DOHH2 (cell line): Measurements from ENCODE around the gene NFU1.

ENCODE experiments used
- H3F3A ChIP-seq: fragments of 200-600 bp; sonication (generic), shearing (Covaris generic); 2 replicates; pipeline ENCODE4 v1.6.0; 2016; ENCODE audit warnings: antibody characterized with exemption, mild to moderate bottlenecking; ENCODE audit not compliant: control insufficient read depth, insufficient read depth
- H3K27ac ChIP-seq: fragments of 200-600 bp; sonication (generic); 2 replicates; pipeline ENCODE4 v1.5.1; 2014; ENCODE audit warnings: low read depth, mild to moderate bottlenecking, low read length, moderate library complexity
- H3K27me3 ChIP-seq: fragments of 200-600 bp; sonication (generic); 2 replicates; pipeline ENCODE4 v1.6.1; 2014; ENCODE audit warnings: mild to moderate bottlenecking, low read length, mixed read lengths; ENCODE audit not compliant: control insufficient read depth
- H3K36me3 ChIP-seq: fragments of 200-600 bp; sonication (generic); 2 replicates; pipeline ENCODE4 v1.6.1; 2014; ENCODE audit warnings: mild to moderate bottlenecking, low read length, moderate library complexity, mixed read lengths; ENCODE audit not compliant: control insufficient read depth
- H3K4me1 ChIP-seq: fragments of 200-600 bp; sonication (generic); 2 replicates; pipeline ENCODE4 v1.6.1; 2014; ENCODE audit warnings: mild to moderate bottlenecking, low read length, mixed read lengths; ENCODE audit not compliant: control insufficient read depth
- H3K4me2 ChIP-seq: fragments of 200-600 bp; sonication (generic); 2 replicates; pipeline ENCODE4 v1.6.0; 2014; ENCODE audit warnings: mild to moderate bottlenecking, low read length, moderate library complexity
- H3K4me3 ChIP-seq: fragments of 200-600 bp; sonication (generic); 2 replicates; pipeline ENCODE4 v1.5.1; 2014; ENCODE audit warnings: mild to moderate bottlenecking, low read length, mixed read lengths
- H3K79me2 ChIP-seq: fragments of 200-600 bp; sonication (generic); 2 replicates; pipeline ENCODE4 v1.6.1; 2014; ENCODE audit warnings: mild to moderate bottlenecking, low read length, mixed read lengths; ENCODE audit not compliant: control insufficient read depth
- H3K9me2 ChIP-seq: fragments of 200-600 bp; sonication (generic); replicated peaks from 2 replicates; pipeline ENCODE4 v1.6.1; 2014; ENCODE audit warnings: mild to moderate bottlenecking, low read length, mixed read lengths; ENCODE audit not compliant: control insufficient read depth
- H3K9me3 ChIP-seq: fragments of 200-600 bp; sonication (generic); 2 replicates; pipeline ENCODE4 v1.6.1; 2014; ENCODE audit warnings: antibody characterized with exemption, low read length, mixed read lengths; ENCODE audit not compliant: control insufficient read depth, insufficient read depth
- H4K20me1 ChIP-seq: fragments of 200-600 bp; sonication (generic); 2 replicates; pipeline ENCODE4 v1.6.0; 2014; ENCODE audit warnings: low read depth, mild to moderate bottlenecking, antibody characterized with exemption, low read length, moderate library complexity; ENCODE audit not compliant: control insufficient read depth, insufficient read depth
- CTCF ChIP-seq: fragments of 200-600 bp; sonication (generic); IDR thresholded peaks from one replicate; pipeline ENCODE4 v1.5.1; 2014; ENCODE audit warnings: antibody characterized with exemption, mild to moderate bottlenecking, low read depth, low read length; ENCODE audit not compliant: poor library complexity, severe bottlenecking
- EZH2phosphoT487 ChIP-seq: fragments of 200-600 bp; sonication (generic); IDR thresholded peaks from 2 replicates; pipeline ENCODE4 v1.6.1; 2017; ENCODE audit warnings: borderline replicate concordance, mild to moderate bottlenecking, antibody characterized with exemption, low read length, moderate library complexity, mixed read lengths

NFU1 gene

GRCh38 chr2:69462780-69463179, 25.5 kb upstream of the NFU1 start:
- no peaks in the 10 kb centered on the region for H4K20me1 ChIP-seq
- no peak overlapping the region for H3K4me3 ChIP-seq
- H3K36me3 ChIP-seq = no peaks in the 10 kb centered on the region
- no peak overlapping the region for H3K4me2 ChIP-seq
- TF ChIP-seq EZH2phosphoT487 (no peak), CTCF (no peak)
- peaks cover 3% of the 10 kb centered on the region; the same call in 1 of the 2 replicates for H3K27me3 ChIP-seq
- no peaks in the 10 kb centered on the region for H3F3A ChIP-seq
- no peaks in the 10 kb centered on the region for H3K79me2 ChIP-seq
- H3K4me1 ChIP-seq = no peaks in the 10 kb centered on the region
- H3K9me2 ChIP-seq = no peaks in the 10 kb centered on the region
- no peaks in the 10 kb centered on the region for H3K9me3 ChIP-seq
- H3K27ac ChIP-seq = no peak overlapping the region

- Histone ChIP-seq H3K4me1 (no peaks in the 10 kb centered on the region), H3K79me2 (no peaks in the 10 kb centered on the region), H3F3A (no peaks in the 10 kb centered on the region), H3K9me2 (no peaks in the 10 kb centered on the region), H3K9me3 (no peaks in the 10 kb centered on the region), H3K4me3 (no peak overlapping the region), H3K36me3 (no peaks in the 10 kb centered on the region), H4K20me1 (no peaks in the 10 kb centered on the region), H3K4me2 (no peak overlapping the region), H3K27ac (no peak overlapping the region), H3K27me3 (peaks cover 10% of the 10 kb centered on the region)
- TF ChIP-seq EZH2phosphoT487 = no peak
Measured at GRCh38 chr2:69461404-69461803, 24.2 kb upstream of the NFU1 start.

GRCh38 chr2:69459936-69460335, 22.7 kb upstream of the NFU1 start:
- no peaks in the 10 kb centered on the region for H3K9me3 ChIP-seq
- peaks cover 10% of the 10 kb centered on the region for H3K27me3 ChIP-seq
- H3K79me2 ChIP-seq = no peaks in the 10 kb centered on the region
- no peaks in the 10 kb centered on the region for H3K9me2 ChIP-seq
- no peak overlapping the region for H3K27ac ChIP-seq
- no peaks in the 10 kb centered on the region for H3K4me1 ChIP-seq
- H3K36me3 ChIP-seq = no peaks in the 10 kb centered on the region
- no peak overlapping the region for H3K4me3 ChIP-seq
- no peaks in the 10 kb centered on the region for H4K20me1 ChIP-seq
- H3F3A ChIP-seq = no peaks in the 10 kb centered on the region
- TF ChIP-seq EZH2phosphoT487 = no peak
- no peak for TF ChIP-seq CTCF
- no peak overlapping the region for H3K4me2 ChIP-seq

GRCh38 chr2:69456950-69457445, 19.8 kb upstream of the NFU1 start:
- H3K79me2 ChIP-seq = no peaks in the 10 kb centered on the region

More at GRCh38 chr2:69456950-69457445, 19.8 kb upstream of the NFU1 start:
- H3K27ac ChIP-seq = no peak overlapping the region
- no peaks in the 10 kb centered on the region for H3K9me2 ChIP-seq
- TF ChIP-seq EZH2phosphoT487 = no peak
- no peaks in the 10 kb centered on the region for H4K20me1 ChIP-seq
- no peaks in the 10 kb centered on the region for H3K4me1 ChIP-seq
- H3K9me3 ChIP-seq = no peaks in the 10 kb centered on the region
- H3K36me3 ChIP-seq = no peaks in the 10 kb centered on the region
- H3K27me3 ChIP-seq = peaks cover 10% of the 10 kb centered on the region
- no peak overlapping the region for H3K4me2 ChIP-seq
- no peak overlapping the region for H3K4me3 ChIP-seq
- no peaks in the 10 kb centered on the region for H3F3A ChIP-seq
